Activated CD8-positive, alpha-beta memory T cell treated with anti-CD3 and anti-CD28 coated beads for 24 hours (primary cell): Measurements from ENCODE around the gene MYH13.
"Not testable (repeated sequence)": the region's sequence is repeated elsewhere in the genome, so short reads cannot be mapped to it uniquely, and the experiment has no call there.

Experiments
- DNase-seq: peaks from one replicate; pipeline ENCODE4 v3.0.0-alpha.2; 2020

Gene MYH13

DNA sequence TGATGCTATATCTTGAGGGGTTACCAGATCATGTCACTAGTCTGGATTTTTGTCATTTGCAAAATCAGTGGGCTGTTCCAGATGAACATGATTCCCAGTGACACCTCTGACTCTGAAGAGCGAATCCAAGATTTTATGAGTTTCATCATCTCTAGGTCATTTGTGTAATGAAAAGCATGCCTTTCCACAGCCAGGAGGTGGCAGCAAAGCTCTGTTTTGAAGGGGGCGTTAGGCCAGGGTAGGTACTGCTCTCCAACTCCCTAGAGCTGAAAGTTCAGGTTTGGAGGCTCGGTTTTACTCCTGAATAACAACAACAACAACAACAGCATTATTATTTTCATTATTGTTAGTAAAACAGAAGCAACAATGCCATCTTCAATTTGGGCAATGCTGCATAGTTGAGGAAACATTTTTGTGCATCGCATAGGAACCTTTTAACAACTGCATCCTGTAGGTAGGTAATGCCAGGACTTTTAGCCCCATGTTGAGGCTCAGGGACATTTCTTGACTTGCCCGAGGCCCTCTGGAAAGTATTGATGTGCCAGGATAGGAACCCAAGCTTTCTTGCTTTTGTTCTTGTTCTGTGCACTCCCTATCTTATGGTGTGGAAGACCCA is 77.0 kb downstream of the MYH13 start:
- DNase-seq, result peak; percentile 60

GRCh38 chr17:10294180-10294579 is 78.6 kb downstream of the MYH13 start:
- DNase-seq, result no peak

DNA sequence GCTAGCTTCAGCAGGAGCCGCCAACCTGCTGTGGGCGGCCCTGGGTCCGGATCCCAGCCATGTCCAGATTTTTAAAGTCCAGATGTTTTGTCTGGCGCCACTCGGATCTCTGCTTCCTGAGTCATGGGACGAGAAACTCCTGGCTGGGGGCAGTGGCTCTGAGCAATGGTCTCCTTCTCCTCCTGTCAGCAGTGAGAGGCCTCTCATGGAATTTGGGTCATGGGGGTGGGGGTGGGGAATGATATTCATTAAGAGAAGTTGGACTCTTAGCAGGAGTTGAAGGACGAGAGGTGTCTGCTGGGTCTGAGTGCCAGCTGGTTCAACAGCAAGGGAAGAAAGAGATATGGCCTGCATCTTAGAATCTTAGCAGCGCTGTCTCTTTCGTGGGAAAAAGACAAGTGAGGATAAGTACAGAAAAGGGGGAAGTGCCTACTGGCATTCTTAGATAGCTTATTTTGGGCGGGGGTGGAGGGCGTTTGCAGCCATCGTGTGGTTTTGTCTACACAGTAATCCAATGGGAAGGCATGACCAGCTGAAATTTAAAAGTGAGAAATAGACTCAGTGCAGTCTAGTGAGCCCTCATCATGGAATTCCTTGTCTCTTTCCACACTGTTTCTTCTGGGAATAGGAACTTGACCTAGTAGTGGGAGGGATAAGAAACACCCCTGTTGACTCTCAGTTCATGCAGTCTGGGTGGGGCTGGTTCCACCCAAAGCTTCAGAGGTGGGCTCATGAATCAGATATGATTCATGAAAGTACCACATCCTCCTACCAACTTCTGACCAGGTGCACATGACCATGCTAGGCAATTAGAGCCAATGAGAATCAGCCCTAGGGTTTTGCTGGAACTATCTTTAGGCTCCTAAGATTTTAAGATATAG is 80.5 kb downstream of the MYH13 start:
- DNase-seq, result no peak

- DNase-seq, result not testable (repeated sequence)
Observed at GRCh38 chr17:10291576-10291975, 81.2 kb downstream of the MYH13 start.

GRCh38 chr17:10290041-10290440 is 82.8 kb downstream of the MYH13 start:
- DNase-seq, result no peak

GRCh38 chr17:10286324-10286723 is 86.5 kb downstream of the MYH13 start:
- DNase-seq, result no peak

DNA sequence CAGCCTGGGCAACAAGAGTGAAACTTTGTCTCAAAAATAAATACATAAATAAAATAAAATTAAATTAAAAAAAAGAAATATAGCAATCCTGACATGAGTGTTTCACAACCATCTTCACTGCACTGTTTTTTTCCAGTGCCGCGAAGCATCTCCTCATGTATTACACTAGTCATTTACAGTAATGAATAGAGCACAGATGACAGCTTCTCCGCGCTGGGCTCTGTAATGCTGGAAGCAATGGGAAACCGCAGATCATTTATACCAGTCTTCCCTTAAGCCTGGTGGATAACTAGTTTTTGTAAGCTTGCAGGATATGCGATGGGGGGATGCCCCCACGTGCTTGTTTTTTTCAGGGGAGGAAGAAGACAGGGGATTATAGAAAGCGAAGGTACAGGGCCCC is 86.9 kb downstream of the MYH13 start:
- no peak for DNase-seq

- no peak for DNase-seq
Observed at GRCh38 chr17:10280068-10280467, 92.7 kb downstream of the MYH13 start.

GRCh38 chr17:10278218-10278617 is 94.6 kb downstream of the MYH13 start:
- DNase-seq, result no peak

GRCh38 chr17:10276436-10276835 is 96.4 kb downstream of the MYH13 start:
- DNase-seq, result no peak

GRCh38 chr17:10275418-10275817 is 97.4 kb downstream of the MYH13 start:
- DNase-seq, result no peak

DNA sequence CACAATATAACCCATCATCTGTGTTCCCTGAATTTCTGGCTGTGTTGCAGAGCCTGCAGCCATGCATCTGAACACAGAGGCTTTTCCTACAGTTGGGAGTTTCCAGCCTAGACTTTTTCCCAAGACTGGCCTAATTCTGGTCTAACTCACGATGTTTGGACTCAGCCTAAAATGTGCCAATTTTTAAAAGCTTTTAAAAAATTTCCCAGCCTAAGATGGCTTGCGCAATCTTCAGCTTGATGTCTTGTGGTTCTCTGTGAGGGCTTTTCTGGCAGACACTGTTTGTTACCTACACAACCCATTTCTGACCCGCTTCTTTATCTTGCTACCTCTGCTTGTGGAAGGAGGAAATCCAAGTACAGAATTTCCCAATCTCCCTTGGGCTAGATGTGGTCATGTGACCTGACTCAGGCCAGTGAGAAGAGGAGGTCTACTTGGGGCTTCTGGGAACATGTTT is 101.7 kb downstream of the MYH13 start:
- no peak for DNase-seq

GRCh38 chr17:10270258-10270657 is 102.5 kb downstream of the MYH13 start:
- no peak for DNase-seq

- no peak for DNase-seq
Observed at GRCh38 chr17:10268005-10268404, 104.8 kb downstream of the MYH13 start.

DNA sequence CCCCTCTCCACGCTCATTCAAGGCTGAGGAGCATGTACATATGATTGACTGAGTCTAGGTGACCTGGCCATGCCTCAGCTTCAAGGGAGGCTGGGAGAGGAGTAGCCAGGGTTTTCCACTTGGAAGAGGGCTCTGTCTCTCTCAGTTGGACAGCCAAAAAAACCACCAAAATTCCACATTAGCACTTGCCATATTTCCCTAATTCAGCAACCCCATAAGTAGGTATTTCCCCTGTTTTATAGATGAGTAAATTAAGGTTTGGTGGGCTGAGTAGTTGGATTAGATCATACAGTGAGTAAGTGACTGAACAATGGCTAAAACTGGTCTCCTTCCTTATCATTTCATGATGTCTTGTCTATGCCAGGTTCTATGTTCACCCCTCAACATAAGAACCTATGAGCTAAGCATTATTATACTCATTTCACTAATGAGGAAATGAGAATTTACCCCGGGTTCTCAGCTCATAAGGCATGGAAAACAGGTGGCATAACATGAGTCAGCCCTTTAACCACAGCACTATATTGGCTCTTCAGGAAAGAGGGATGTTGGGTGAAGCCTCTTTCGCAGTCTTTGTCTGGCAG is 106.4 kb downstream of the MYH13 start:
- DNase-seq, result no peak

- no peak for DNase-seq
Observed at GRCh38 chr17:10265100-10265810, 107.6 kb downstream of the MYH13 start.

DNA sequence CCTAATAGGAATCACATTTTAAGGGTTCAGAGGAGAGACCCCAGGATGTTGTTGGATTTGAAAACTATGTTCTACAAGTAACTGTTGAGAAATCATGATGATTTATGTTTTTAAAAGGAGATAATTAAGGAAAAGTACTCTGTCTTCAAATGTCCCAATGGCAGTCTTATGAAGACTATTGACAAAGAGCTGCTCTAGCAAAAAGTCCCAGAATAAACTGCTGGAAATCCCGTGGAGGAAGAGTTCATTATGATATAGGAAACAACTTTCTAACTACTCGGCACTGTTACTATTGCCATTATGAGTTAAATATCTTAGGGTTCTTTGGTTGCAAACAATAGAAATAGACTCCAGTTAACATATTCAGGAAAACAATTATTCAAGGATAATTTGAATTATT is 108.8 kb downstream of the MYH13 start:
- no peak for DNase-seq

DNA sequence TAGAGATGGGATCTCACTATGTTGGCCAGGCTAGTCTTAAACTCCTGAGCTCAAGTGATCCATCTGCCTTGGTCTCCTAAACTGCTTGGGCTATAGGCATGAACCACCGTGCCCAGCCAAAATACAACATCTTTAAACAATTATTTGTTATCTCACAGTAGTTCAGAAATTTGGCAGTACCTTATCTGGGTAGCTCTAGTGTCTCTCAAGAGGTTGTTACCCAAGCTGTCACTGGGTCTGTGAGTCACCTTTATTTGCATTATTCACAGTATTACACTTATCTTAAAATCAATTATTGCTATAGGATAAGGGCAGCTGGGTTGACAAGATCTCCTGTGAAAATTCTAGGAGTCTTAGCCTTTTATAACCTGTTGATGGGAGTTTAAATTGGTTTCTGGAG is 110.4 kb downstream of the MYH13 start:
- DNase-seq, result no peak

DNA sequence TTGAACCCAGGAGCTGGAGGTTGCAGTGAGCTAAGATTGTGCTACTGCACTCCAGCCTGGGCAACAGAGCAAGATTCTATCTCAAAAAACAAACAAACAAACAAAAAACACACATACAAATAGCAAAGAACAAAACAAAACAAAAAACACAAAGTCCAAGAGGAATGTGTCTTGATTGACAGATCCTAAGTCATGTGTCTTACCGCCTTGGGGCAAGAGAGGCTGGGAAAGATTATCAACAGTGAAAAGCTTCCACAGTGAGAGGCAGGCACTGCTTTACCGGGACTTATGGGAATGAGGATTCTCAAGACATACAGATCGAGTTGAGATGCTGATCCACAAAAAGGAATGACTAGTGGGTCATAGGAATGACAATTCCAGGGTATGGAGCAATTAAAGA is 111.7 kb downstream of the MYH13 start:
- DNase-seq, result no peak

DNA sequence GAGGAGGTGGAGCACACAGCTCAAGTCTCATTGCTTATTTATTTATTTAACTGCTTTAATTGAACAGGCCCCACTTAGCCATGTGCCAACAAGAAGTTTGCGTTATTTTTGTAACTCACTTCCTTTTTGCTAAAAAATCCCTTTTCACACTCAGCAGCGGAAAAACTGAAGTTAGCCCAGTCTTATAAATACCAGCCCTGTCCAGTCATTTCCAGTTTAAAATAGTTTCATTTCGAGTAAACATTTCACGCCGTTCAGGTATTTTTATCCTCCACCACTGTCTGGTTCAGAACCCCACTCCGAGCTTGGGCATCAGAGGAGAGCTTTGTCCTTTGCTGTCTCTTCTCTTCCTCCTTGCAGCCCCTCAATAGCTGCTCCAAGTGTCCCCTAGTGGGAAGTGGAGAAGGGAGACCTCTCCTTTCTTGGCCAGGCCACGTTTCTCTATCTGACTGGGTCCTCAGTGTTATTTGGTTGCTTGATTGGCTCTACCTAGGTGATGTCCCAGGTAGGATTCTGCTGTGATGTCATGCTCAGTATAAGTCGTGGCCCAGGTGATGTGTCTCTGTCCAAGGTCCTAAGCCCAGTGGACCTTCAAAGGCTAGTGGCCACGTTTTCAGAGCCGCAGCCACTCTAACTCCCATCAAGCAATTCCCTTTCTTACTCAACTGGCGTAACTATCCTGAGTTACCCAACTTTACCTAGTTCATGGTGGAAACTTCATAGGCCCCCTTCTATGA is 121.4 kb downstream of the MYH13 start:
- DNase-seq, result no peak
